Measurements from ENCODE around the gene SPDYE17.
"Not testable (repeated sequence)": the region's sequence is repeated elsewhere in the genome, so short reads cannot be mapped to it uniquely, and the experiment has no call there.

SPDYE17 gene

GRCh38 chr7:76998764-76999450 is 33.3 kb downstream of the SPDYE17 start:
- not testable (repeated sequence) for DNase-seq (ENCODE audit: low read depth, low spot score)

DNA sequence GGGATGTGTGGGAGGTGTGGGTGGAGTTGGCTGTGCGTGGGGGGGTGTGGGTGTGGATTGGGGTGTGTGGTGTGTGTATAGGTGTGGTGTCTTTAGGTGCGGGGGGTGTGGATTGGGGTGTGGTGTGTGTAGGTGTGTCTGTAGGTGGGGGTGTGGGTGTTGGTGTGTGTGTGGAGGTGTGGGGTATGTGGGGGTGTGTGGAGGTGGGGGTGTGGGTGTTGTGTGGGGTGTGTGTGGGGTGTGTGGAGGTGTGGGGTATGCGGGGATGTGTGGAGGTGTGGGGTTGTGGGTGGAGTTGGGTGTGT is 33.9 kb downstream of the SPDYE17 start:
- DNase-seq (ENCODE audit: low read depth, low spot score): no peak

DNA sequence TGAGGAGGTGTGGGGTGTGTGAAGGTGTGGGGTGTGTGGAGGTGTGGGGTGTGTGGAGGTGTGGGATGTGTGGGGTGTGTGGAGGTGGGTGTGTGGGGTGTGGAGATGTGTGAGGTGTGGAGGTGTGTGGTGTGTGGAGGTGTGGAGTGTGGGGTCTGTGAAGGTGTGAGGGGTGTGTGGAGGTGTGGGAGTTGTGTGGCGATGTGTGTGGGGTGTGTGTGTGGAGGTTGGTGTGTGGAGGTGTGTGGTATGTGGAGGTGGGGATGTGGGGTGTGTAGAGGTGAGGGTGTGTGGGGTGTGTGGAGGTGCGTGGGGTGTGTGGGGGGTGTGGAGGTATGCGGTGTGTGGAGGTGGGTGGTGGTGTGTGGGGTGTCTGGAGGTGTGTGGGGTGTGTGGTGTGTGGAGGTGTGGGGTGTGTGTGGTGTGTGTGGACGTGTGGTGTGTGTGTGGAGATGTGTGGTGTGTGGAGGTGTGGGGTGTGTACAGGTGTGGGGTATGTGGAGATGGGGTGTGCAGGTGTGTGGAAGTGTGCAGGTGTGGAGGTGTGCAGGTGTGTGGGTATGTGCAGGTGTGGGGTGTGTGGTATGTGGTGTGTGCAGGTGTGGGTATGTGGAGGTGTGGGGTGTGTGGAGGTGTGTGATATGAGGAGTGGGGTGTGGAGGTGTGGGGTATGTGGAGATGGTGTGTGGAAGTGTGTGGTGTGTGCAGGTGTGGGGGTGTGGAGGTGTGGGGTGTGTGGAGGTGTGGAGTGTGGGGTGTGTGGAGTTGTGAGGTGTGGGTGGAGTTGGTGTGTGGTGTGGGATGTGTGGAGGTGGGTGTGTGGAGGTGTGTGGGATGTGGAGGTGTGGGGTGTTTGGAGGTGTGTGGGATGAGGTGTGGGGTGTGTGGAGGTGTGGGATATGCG is 34.5 kb downstream of the SPDYE17 start:
- no peak for DNase-seq (ENCODE audit: low read depth, low spot score)

GRCh38 chr7:76996932-76997331 is 35.2 kb downstream of the SPDYE17 start:
- DNase-seq (ENCODE audit: low read depth, low spot score): not testable (repeated sequence)

DNA sequence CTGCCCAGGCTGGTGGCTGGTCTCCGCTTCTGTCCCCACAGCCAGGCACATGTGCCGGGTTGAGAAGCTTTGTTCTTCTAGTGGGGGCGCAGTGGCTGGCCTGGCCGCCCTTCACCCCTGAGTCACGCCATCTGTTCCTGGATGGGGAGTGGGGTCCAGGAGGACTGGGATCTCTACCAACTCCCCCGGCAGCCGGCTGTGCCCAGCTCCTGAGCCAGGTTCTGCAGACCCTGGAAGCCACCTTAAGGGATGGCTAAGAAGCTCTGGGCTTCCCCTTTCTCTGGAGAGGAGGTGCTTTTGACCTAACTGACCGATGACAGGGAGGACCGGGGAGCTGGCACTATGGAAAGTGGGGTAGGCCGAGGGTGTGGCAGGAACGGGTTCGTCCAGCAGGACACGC is 37.9 kb downstream of the SPDYE17 start:
- not testable (repeated sequence) for DNase-seq (ENCODE audit: low read depth, low spot score)

- DNase-seq (ENCODE audit: low read depth, low spot score): not testable (repeated sequence)
These were observed 38.3 kb downstream of the SPDYE17 start for GRCh38 chr7:76993831-76994230.

- DNase-seq (ENCODE audit: low read depth, low spot score): not testable (repeated sequence)
These were observed 39.3 kb downstream of the SPDYE17 start for GRCh38 chr7:76992871-76993270.

DNA sequence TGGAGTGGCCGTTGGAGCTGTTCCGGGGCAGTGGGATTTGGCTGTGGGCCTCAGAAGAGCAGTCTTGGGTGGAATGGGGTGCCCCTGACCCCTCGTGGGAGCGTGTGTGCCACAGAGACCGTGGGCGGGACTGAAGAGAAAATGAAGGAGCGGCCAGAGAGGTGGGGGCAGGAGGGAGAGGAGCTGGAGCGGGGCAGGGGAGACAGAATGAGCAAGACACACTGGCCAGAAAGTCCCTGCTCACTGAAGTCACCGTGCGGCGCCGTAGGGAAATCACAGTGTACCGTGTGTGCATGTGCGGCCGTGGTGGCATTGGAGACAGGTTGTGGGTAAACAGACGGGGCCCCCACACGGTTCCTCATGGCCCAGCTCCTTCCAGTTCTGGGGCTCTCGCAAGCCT is 40.0 kb downstream of the SPDYE17 start:
- not testable (repeated sequence) for DNase-seq (ENCODE audit: low read depth, low spot score)

GRCh38 chr7:76990202-76990601 is 42.0 kb downstream of the SPDYE17 start:
- not testable (repeated sequence) for DNase-seq (ENCODE audit: low read depth, low spot score)

GRCh38 chr7:76985924-76986717 is 46.0 kb downstream of the SPDYE17 start:
- DNase-seq (ENCODE audit: low read depth, low spot score): not testable (repeated sequence)

DNA sequence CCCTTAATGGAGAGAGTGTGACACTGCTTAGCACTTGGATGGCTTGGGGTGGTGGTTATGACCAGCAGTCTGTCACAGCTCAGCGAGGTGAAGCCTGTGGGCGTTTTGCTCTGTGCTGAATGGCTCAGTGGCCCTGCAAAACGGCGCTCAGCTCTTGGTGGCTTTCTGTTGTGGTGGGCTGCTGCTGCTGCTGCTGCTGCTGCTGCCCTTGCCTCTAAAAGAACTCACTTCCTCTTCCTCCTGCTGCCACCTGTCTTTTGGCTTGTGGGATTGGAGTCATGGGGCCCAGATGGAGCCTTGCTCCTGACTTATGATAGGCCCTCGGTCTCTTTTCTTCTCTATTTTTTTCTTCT is 47.4 kb downstream of the SPDYE17 start:
- not testable (repeated sequence) for DNase-seq (ENCODE audit: low read depth, low spot score)

DNA sequence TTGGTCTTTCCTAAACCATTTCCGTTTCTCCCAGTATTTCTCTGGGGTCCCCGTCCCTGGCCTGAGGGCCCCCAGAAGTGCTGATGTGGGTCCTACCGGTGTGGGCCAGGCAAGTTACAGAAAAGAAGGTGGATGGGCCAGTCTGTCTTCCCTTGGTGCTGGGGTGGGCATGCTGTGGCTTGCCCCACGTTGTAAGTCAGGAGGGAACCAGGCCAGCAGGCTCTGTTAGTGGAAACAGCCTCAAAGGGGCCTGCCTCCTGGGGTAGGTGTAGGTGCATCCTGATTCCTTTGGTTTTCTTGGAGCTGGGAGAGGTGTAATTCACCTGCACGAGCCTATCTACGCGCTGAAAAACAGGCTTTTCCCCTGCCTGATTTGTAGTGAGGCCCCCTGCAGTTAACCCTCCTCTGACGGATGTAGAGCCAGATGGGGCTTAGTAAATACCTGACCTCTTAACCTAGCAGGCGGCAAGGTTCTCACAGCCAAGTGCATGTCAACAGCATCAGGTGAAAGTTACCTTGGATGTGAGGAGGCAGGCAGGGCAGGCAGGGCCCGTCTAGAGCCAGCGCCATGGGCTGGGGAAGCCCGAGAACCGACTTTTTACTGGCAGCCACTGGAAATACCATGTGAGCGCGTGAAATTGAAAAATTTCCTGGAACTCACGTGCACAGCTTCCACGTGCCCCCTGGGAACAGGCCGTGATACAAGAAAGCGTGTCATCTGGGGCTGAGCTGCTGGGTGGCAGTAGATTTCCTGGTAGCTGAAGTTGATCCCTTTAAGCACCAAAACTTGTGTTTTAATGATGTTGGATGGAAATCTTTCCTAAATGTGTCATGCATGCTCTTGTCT is 48.0 kb downstream of the SPDYE17 start:
- not testable (repeated sequence) for DNase-seq (ENCODE audit: low read depth, low spot score)

DNA sequence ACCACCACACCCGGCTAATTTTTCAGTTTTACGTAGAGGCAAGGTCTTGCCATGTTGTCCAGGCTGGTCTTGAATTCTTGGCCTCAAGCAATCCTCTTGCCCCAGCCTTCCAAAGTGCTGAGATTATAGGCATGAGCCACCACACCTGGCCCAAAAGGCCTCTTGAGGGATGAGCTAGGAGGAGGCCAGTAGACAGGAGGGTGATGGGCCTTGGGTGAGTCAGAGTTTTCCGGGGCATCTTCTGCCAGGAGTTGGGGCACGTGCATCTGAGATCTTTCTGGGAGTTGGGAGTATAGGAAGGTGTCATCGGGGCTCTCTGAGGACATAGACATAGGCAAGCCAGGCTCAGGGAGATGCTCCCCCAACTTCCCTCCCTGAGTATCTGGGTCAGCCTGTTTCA is 48.8 kb downstream of the SPDYE17 start:
- DNase-seq (ENCODE audit: low read depth, low spot score): not testable (repeated sequence)

DNA sequence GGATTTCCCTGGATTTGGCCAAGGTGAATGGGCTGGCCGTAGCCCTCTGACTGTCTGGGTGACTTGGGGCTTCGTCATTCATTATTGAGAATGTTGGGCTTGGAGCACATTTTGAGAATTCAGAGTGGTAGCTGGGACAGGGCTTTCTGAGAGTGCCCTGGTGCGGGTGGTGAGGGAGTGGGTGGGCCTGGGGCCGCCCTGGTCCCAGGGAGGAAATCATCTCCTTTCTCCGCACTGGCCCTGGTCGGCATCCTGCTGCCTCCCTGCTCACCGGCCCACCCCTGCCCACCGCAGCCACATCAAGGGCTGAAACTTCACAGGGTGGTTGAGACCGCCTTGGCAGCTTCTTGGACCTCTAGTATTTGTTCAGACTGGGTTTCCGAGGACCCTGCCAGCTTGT is 49.7 kb downstream of the SPDYE17 start:
- DNase-seq (ENCODE audit: low read depth, low spot score): not testable (repeated sequence)

DNA sequence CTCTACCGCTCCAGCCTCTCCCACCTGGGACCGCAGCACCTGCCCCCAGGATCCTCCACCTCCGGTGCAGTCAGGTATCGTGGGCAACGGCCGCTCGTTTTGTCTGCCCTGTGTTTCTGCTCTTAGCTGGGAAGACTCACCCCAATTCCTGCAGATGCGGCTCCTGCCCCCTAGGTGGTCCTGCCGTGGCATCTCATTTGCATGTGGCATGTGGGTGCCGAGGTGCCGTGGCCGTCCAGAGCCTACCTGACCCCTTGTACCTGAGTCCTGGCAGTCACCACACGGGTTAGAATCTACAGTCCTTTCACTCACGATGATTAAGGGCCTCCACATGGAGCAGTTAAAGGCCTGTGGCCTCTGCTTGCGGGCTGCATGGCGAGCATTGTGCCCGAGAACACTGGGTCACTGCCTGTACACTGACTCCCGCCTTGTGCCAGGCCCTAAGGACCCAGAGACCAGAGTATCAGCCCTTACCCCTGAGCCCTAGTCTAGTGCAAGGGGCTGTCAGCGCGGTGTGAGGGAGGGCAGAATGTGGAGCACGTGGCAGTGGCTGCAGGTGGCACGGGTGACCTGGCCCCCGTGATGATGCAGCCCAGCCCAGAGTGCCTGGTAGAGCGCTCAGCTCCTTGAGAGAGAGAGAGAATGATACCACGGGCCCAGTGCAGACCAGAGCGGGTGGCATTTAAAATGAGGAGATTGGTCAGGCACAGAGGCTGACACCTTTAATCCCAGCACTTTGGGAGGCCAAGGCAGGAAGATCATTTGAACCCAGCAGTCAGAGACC is 50.8 kb downstream of the SPDYE17 start:
- DNase-seq (ENCODE audit: low read depth, low spot score): not testable (repeated sequence)

GRCh38 chr7:76980576-76980975 is 51.6 kb downstream of the SPDYE17 start:
- not testable (repeated sequence) for DNase-seq (ENCODE audit: low read depth, low spot score)

GRCh38 chr7:76977761-76978367 is 54.3 kb downstream of the SPDYE17 start:
- not testable (repeated sequence) for DNase-seq (ENCODE audit: low read depth, low spot score)

GRCh38 chr7:76974793-76975579 is 57.2 kb downstream of the SPDYE17 start:
- DNase-seq (ENCODE audit: low read depth, low spot score): not testable (repeated sequence)

DNA sequence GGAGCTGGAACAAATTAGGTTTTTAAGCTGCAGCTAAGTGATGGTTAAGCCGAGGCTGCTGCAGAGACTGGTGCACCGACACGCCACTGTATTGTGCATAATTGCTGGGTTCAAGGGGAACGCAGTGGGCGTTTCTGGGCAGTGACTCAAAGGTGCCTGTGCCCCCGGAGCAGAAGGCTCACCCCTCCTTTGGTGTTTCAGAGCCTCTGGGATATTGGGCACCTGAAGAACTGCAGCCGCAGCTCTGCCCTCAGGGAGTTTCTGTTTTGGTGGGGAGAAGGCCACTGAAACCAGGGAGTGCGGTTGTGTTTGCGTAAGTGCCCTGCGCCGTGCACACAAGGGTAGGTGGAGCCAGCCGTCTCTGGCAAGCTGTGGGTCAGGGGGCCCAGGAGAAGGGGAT is 57.8 kb downstream of the SPDYE17 start:
- DNase-seq (ENCODE audit: low read depth, low spot score): not testable (repeated sequence)

All from iPS DF 19.7 (cell line).